GM03348 (cell line): ENCODE data around the gene MED16.
"Not testable (repeated sequence)": the region's sequence is repeated elsewhere in the genome, so short reads cannot be mapped to it uniquely, and the experiment has no call there.

Source experiments
- DNase-seq: peaks from one replicate; pipeline ENCODE4 v3.0.0; 2012; ENCODE audit warnings: low spot score

The MED16 gene

GRCh38 chr19:827710-828321 lies 65.2 kb downstream of the MED16 start, which contains the start of gene AZU1:
Gene AZU1, plus strand, starts transcription at chr19:827837. Its CDS starts 10 bp downstream, at chr19:827847.
- no peak for DNase-seq

- no peak for DNase-seq
These were observed 65.7 kb downstream of the MED16 start for GRCh38 chr19:827314-827709.

DNA sequence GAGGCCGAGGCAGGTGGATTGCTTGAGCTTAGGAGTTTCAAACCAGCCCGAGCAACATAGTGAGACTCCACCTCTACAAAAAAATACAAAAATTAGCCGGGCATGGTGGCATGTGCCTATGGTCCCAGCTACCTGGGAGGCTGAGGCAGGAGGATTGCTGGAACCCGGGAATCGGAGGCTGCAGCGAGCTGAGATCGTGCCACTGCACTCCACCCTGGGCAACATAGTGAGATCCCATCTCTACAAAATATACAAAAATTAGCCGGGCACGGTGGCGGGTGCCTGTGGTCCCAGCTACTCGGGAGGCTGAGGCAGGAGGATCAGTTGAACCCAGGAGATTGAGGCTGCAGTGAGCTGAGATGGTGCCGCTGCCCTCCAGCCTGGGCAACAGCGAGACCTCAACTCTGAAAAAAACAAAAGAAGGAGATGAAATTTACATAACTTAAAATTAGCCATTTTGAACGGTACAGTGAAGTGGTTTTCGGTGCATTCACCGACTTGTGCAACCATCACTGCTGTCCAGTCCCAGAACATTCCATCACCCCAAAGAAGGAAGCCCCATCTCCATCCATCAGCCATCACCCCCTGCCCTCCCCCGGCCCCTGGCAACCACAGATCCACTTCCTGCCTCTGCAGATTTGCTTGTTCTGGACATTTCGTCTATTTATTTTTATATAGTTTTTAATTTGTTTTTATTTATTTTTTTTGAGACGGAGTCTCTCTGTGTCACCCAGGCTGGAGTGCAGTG lies 66.9 kb downstream of the MED16 start:
- DNase-seq = no peak

DNA sequence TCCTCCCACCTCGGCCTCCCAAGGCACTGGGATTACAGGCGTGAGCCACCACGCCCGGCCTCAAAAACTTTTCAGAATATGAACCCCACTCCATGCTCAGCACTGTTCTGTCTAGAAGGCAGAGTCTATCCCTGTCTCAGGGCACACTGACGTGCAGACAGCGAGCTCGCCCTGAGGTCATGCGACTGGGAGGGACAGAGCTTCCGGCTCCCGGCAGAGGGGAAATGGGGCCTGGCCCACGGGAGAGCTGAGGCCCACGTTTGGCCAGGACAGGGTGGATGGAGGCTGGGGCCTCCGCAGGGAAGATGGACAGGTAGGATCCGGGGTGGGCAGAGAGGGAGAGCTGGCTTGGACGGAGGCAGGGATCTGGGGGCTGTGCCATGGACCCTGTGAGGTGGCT lies 68.1 kb downstream of the MED16 start:
- no peak for DNase-seq

DNA sequence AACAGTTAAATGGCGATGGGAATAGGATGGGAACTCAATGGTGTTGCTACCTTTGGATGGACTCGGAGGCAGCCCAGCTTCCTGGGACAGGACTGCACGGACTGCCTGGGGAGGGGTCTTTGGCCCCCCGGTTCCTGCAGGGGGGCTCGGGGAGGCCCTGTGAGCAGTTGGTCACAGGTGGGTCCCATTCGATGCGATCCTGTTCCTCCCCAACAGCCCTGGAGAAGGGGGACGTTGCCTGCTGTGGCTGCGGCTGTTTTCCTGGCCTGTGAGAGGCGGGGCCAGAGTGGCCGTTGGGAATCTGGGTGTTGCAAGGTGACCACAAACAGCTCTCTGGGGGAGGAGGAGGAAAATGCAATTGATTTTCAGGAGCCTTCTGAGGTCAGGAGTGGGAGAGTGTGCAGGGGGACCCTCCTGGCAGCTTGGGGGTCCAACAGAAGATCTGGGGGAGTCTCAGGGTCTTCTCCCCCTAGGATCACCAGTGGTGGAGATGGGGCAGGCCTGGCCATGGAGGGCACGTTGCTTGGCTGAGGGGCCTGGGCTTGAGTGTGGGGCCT lies 69.3 kb downstream of the MED16 start:
- DNase-seq = no peak

- DNase-seq = no peak
These were observed 71.0 kb downstream of the MED16 start, which contains the start of gene PLPPR3 for GRCh38 chr19:821825-822503. Gene PLPPR3, minus strand, starts transcription at chr19:821955. Its CDS starts 396 bp downstream, at chr19:821559.

GRCh38 chr19:821231-821824 lies 71.7 kb downstream of the MED16 start:
- no peak for DNase-seq

DNA sequence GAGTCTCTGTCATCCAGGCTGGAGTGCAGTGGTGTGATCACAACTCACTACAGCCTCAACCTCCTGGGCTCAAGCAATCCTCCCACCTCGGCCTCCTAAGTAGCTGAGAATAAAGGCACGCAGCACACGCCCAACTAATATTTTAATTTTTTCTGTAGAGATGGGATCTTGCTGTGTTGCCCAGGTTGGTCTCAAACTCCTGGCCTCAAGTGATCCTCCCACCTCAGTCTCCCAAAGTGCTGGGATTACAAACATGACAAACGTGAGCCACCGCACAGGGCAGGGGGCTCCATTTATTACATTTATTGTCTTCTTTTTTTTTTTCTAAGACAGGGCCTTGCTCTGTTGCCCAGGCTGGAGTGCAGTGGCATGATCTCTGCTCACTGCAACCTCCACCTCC lies 72.8 kb downstream of the MED16 start:
- not testable (repeated sequence) for DNase-seq
